Ishikawa (cell line): Measurements from ENCODE around the gene VIPAS39.

Experiments
- CEBPB ChIP-seq: IDR thresholded peaks from 2 replicates; pipeline ENCODE4 v1.6.1; 2012
- CREB1 ChIP-seq: IDR thresholded peaks from 2 replicates; pipeline ENCODE4 v1.6.1; 2012; ENCODE audit warnings: low read depth
- EGR1 ChIP-seq: IDR thresholded peaks from 2 replicates; pipeline ENCODE4 v1.6.1; 2012
- EP300 ChIP-seq: IDR thresholded peaks from 2 replicates; pipeline ENCODE4 v1.6.1; 2012; ENCODE audit warnings: borderline replicate concordance
- FOXM1 ChIP-seq: IDR thresholded peaks from 2 replicates; pipeline ENCODE4 v1.6.1; 2012; ENCODE audit warnings: low read depth, borderline replicate concordance
- NFIC ChIP-seq: IDR thresholded peaks from 2 replicates; pipeline ENCODE4 v1.6.1; 2012
- RAD21 ChIP-seq: IDR thresholded peaks from 2 replicates; pipeline ENCODE4 v1.6.1; 2012; ENCODE audit warnings: low read depth
- TAF1 ChIP-seq: IDR thresholded peaks from 2 replicates; pipeline ENCODE4 v1.6.1; 2012; ENCODE audit warnings: low read depth, mild to moderate bottlenecking
- TCF12 ChIP-seq: IDR thresholded peaks from 2 replicates; pipeline ENCODE4 v1.6.1; 2012; ENCODE audit warnings: low read depth
- TEAD4 ChIP-seq: IDR thresholded peaks from 2 replicates; pipeline ENCODE4 v1.6.1; 2012
- YY1 ChIP-seq: IDR thresholded peaks from 2 replicates; pipeline ENCODE4 v1.6.1; 2012; ENCODE audit warnings: low read depth
- ZBTB7A ChIP-seq: IDR thresholded peaks from 2 replicates; pipeline ENCODE4 v1.6.1; 2012; ENCODE audit warnings: low read depth
- TF ChIP-seq, protein P1 (sequence below): IDR thresholded peaks from 2 replicates; pipeline ENCODE4 v1.6.1; 2012; ENCODE audit warnings: low read depth, mild to moderate bottlenecking
- TF ChIP-seq, protein P2 (sequence below): IDR thresholded peaks from 2 replicates; pipeline ENCODE4 v1.6.1; 2012
- TF ChIP-seq, protein P3 (sequence below): IDR thresholded peaks from 2 replicates; pipeline ENCODE4 v1.6.1; 2012

Gene VIPAS39

DNA sequence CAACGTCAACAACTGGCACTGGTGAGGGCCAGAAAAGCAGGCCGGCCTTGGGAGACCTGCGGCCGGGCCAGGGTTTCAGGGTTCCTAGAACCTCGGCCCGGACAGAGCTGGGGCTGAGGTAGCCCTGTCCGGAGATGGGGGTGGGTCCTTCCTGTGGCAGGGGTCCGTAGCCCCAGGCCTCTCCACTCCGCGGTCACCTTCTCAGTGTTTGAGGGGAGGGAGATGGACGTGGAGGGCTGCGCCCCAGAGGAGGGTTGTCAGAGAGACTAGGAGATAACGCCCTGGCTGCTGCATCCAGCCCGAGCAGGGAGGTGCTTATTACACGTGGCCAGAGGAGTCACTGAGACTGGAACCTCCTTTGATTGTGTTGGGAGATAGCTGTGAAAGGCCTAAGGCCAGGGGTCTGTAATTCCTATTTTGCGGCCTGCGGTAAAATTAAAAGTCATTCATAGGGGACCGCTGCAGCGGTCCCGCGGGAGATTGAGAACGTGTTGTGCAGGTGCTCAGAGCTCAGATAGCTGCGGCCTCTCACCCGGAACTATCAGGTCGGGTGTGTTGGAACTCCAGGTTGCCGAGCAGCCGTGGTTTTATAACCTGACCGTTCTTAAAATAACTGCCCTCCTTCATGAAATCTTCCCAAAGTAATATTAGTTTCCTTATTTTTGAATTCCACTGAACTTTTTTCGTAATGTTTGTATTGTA lies 999 bp upstream of the VIPAS39 start:
- TF ChIP-seq NFIC (no peak), TAF1 (no peak; the same call in 1 of the 2 replicates)
- TF ChIP-seq, protein P1, sequence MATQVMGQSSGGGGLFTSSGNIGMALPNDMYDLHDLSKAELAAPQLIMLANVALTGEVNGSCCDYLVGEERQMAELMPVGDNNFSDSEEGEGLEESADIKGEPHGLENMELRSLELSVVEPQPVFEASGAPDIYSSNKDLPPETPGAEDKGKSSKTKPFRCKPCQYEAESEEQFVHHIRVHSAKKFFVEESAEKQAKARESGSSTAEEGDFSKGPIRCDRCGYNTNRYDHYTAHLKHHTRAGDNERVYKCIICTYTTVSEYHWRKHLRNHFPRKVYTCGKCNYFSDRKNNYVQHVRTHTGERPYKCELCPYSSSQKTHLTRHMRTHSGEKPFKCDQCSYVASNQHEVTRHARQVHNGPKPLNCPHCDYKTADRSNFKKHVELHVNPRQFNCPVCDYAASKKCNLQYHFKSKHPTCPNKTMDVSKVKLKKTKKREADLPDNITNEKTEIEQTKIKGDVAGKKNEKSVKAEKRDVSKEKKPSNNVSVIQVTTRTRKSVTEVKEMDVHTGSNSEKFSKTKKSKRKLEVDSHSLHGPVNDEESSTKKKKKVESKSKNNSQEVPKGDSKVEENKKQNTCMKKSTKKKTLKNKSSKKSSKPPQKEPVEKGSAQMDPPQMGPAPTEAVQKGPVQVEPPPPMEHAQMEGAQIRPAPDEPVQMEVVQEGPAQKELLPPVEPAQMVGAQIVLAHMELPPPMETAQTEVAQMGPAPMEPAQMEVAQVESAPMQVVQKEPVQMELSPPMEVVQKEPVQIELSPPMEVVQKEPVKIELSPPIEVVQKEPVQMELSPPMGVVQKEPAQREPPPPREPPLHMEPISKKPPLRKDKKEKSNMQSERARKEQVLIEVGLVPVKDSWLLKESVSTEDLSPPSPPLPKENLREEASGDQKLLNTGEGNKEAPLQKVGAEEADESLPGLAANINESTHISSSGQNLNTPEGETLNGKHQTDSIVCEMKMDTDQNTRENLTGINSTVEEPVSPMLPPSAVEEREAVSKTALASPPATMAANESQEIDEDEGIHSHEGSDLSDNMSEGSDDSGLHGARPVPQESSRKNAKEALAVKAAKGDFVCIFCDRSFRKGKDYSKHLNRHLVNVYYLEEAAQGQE = no peak

DNA sequence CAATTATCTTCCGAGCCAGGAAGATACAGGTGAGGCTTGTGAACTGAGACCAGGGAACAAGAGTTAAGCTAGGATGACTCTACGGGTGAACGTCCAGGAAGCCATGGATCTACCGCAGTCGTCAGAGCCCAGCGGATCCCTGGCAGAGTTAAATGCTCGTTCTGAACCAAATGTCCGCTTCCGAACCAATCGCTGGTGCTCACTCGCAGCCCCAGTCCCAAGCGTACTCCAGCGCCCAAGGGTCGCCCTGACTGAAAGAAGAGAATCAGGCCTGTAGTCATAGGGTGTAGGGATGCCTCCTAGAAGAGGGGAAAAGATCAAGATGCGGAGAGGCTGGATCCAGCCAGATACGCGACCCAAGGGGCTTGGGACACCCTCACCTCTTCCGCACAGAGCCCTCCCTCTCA lies 283 bp downstream of the VIPAS39 start:
- TF ChIP-seq, protein P2, sequence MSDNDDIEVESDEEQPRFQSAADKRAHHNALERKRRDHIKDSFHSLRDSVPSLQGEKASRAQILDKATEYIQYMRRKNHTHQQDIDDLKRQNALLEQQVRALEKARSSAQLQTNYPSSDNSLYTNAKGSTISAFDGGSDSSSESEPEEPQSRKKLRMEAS = no peak
- TF ChIP-seq NFIC (no peak), ZBTB7A (no peak), YY1 (no peak), CREB1 (no peak), CEBPB (no peak), RAD21 (no peak), TAF1 (no peak), TEAD4 (no peak), EP300 (no peak), EGR1 (no peak), TCF12 (no peak), FOXM1 (no peak)
- TF ChIP-seq, protein P1 = no peak
- TF ChIP-seq, protein P3, sequence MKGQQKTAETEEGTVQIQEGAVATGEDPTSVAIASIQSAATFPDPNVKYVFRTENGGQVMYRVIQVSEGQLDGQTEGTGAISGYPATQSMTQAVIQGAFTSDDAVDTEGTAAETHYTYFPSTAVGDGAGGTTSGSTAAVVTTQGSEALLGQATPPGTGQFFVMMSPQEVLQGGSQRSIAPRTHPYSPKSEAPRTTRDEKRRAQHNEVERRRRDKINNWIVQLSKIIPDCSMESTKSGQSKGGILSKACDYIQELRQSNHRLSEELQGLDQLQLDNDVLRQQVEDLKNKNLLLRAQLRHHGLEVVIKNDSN = no peak

DNA sequence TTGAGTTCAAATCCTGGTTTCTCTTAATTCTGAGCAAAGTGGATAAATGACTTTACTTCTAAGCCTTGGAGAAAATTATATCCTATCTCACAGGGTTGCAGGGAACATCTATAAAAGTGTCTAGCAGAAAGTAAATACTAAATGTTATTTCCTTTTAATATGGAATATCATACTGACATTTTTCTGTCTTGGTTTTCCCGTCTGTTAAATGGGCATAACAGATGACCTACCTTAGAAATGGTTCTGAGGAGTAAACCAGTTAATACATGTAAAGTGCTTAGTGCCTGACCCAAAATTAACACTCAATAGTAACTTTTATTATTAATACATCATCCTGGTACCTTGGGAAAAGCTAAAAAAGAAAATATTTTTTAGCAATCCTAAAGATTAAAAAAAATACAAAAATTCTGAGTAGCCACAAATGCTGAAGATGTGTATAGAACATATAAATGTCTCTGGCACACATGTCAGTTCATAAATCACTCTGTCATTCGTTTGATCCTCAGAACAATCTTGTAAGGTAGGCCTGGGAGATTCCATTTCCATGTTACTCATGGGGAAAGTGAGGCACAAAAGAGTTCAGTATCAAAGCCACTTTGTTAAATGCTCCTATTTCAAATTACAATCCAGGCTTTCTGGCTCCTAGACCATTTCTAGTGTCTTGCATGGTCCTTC lies 1.3 kb downstream of the VIPAS39 start:
- TF ChIP-seq, protein P2 = no peak
- TF ChIP-seq NFIC = no peak
- TF ChIP-seq TCF12 = no peak
- no peak for TF ChIP-seq FOXM1
- TF ChIP-seq TEAD4 = no peak
- TF ChIP-seq RAD21 = no peak
- no peak for TF ChIP-seq TAF1
- TF ChIP-seq EGR1 = no peak
- TF ChIP-seq, protein P3 = no peak
- TF ChIP-seq CEBPB = no peak

DNA sequence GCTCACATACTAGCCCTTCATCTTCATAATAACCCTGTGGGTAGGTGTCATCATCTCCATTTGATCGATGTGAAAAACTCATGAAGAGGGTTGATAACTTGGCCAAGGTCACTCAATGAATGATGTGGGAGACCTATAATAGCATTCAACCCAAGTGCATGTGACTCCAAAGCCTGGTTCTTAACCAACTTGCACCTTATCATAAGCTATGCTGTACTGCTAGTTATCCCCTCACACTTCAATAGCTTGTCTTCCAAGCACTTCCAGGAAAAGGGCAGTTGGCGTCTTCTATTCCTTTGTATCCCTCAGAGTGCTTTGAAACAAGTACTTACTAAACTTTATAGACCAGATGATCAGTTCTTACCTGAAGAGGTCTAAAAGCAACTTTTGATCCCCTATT lies 15.2 kb downstream of the VIPAS39 start:
- no peak for TF ChIP-seq TCF12
- TF ChIP-seq NFIC = no peak
- no peak for TF ChIP-seq EGR1
- TF ChIP-seq, protein P1 = no peak
- no peak for TF ChIP-seq FOXM1
- TF ChIP-seq CREB1 = no peak
- no peak for TF ChIP-seq ZBTB7A
- TF ChIP-seq, protein P2 = no peak
- no peak for TF ChIP-seq RAD21
- no peak for TF ChIP-seq EP300
- TF ChIP-seq YY1 = no peak
- TF ChIP-seq CEBPB = no peak
- no peak for TF ChIP-seq TAF1
- no peak for TF ChIP-seq TEAD4
- TF ChIP-seq, protein P3 = no peak
